Measurements from ENCODE around the gene TK2. TPM values are rescaled to one million over a fixed set of nuclear protein-coding genes. Genes with fewer than 3 reads are reported as not detected.

The TK2 gene
- total and polyA plus RNA-seq, 7 donors: 4.0 to 14.7 (median 10.0) TPM

- no peak for DNase-seq
- ATAC-seq: no peak
- H3K4me1 ChIP-seq: no peaks in the 10 kb centered on the region
- WGBS, 3 donors: 85 to 94% (median 92%) methylated on average over 1 of the region's 1 CpG
- H3K36me3 ChIP-seq (ENCODE audit: insufficient read depth in 1 of 2, low read depth in 1 of 2): peaks cover 0 to 6% of the 10 kb centered on the region in 2 donors
- no peaks in the 10 kb centered on the region for H3K27me3 ChIP-seq (ENCODE audit: insufficient read depth in 3 of 3, low read length in 2 of 3)
- no peak overlapping the region for H3K27ac ChIP-seq
- intact Hi-C loops (cut with DNase I): no loop called here
- no peak for TF ChIP-seq CTCF (IDR thresholded peaks at IDR 0.05)
- no peaks in the 10 kb centered on the region for H3K9me3 ChIP-seq
- H3K4me3 ChIP-seq: no peak overlapping the region
Observed at GRCh38 chr16:66562409-66562808, 12.5 kb upstream of the TK2 start.

- DNase-seq: no peak
- no peaks in the 10 kb centered on the region for H3K27me3 ChIP-seq (ENCODE audit: insufficient read depth in 3 of 3, low read length in 2 of 3)
- TF ChIP-seq CTCF (IDR thresholded peaks at IDR 0.05): no peak
- H3K4me1 ChIP-seq: no peaks in the 10 kb centered on the region
- H3K4me3 ChIP-seq: no peak overlapping the region
- H3K27ac ChIP-seq: no peak overlapping the region
- peaks cover 0 to 6% of the 10 kb centered on the region in 2 donors for H3K36me3 ChIP-seq (ENCODE audit: insufficient read depth in 1 of 2, low read depth in 1 of 2)
- 97 to 98% (median 98%) methylated on average over 3 of the region's 3 CpGs for WGBS, 3 donors
- intact Hi-C loops (cut with DNase I): no loop called here
- ATAC-seq: no peak
- no peaks in the 10 kb centered on the region for H3K9me3 ChIP-seq
Observed at GRCh38 chr16:66561381-66562080, 11.6 kb upstream of the TK2 start.

GRCh38 chr16:66560107-66560506 is 10.2 kb upstream of the TK2 start:
- H3K4me1 ChIP-seq: no peaks in the 10 kb centered on the region

GRCh38 chr16:66554495-66554894 is 4.6 kb upstream of the TK2 start:
- Histone ChIP-seq H3K4me1 (peaks cover 30% of the 10 kb centered on the region), H3K4me3 (no peak overlapping the region)
- WGBS, 3 donors: 90 to 95% (median 94%) methylated on average over 6 of the region's 6 CpGs

More at GRCh38 chr16:66560107-66560506, 10.2 kb upstream of the TK2 start:
- Histone ChIP-seq H3K36me3 (ENCODE audit: insufficient read depth in 1 of 2, low read depth in 1 of 2) (peaks cover 0 to 6% of the 10 kb centered on the region in 2 donors), H3K27ac (no peak overlapping the region), H3K27me3 (ENCODE audit: insufficient read depth in 3 of 3, low read length in 2 of 3) (no peaks in the 10 kb centered on the region), H3K4me3 (no peak overlapping the region), H3K9me3 (no peaks in the 10 kb centered on the region)
- intact Hi-C loops (cut with DNase I): no loop called here
- 86 to 93% (median 88%) methylated on average over 1 of the region's 1 CpG for WGBS, 3 donors
- DNase-seq: no peak
- no peak for ATAC-seq
- TF ChIP-seq CTCF (IDR thresholded peaks at IDR 0.05): no peak

More at GRCh38 chr16:66554495-66554894, 4.6 kb upstream of the TK2 start:
- intact Hi-C loops (cut with DNase I): loop anchor here in 1 of 2 donors (5.0 kb wide), 1 partner anchor 37 kb away; no protein-coding TSS in a partner anchor
- Histone ChIP-seq H3K9me3 (no peaks in the 10 kb centered on the region), H3K36me3 (ENCODE audit: insufficient read depth in 1 of 2, low read depth in 1 of 2) (peaks cover 0 to 6% of the 10 kb centered on the region in 2 donors), H3K27me3 (ENCODE audit: insufficient read depth in 3 of 3, low read length in 2 of 3) (no peaks in the 10 kb centered on the region), H3K27ac (no peak overlapping the region)
- DNase-seq (no peak), ATAC-seq (no peak)
- TF ChIP-seq CTCF (IDR thresholded peaks at IDR 0.05): no peak
